Central memory CD8-positive, alpha-beta T cell (primary cell): Measurements from ENCODE around the gene CIB1.

Source experiments
- ATAC-seq: fragments of 150-1000 bp; cut with Tn5 transposase; replicated peaks from 2 replicates; pipeline ENCODE4 v1.10.0; 2022; ENCODE audit warnings: mild to moderate bottlenecking, moderate FRiP score, moderate number of reproducible peaks; ENCODE audit not compliant: poor library complexity, severe bottlenecking; ENCODE audit errors: extremely low read depth
- DNase-seq, 2 donors: peaks; one replicate each; pipeline ENCODE4 v3.0.0; 2021; ENCODE audit warnings: low spot score in 2 of 2
- H3K27ac Mint-ChIP-seq: one replicate; pipeline ENCODE4 v1.8.0; 2022; ENCODE audit warnings: low read depth, mild to moderate bottlenecking, moderate library complexity, mixed read lengths
- H3K27me3 Mint-ChIP-seq: one replicate; pipeline ENCODE4 v1.8.0; 2022; ENCODE audit warnings: mixed read lengths
- H3K36me3 Mint-ChIP-seq: one replicate; pipeline ENCODE4 v1.8.0; 2022; ENCODE audit warnings: mild to moderate bottlenecking, moderate library complexity, mixed read lengths; ENCODE audit not compliant: insufficient read depth
- H3K4me1 Mint-ChIP-seq: one replicate; pipeline ENCODE4 v1.8.0; 2022; ENCODE audit warnings: mixed read lengths
- H3K4me3 Mint-ChIP-seq: one replicate; pipeline ENCODE4 v1.8.0; 2022; ENCODE audit warnings: mild to moderate bottlenecking, moderate library complexity, mixed read lengths
- H3K9me3 Mint-ChIP-seq: one replicate; pipeline ENCODE4 v1.8.0; 2022; ENCODE audit warnings: mixed read lengths

CIB1 gene

GRCh38 chr15:90221246-90221900 is 12.4 kb downstream of the CIB1 start:
- Mint-ChIP-seq H3K4me1 (peaks cover 16% of the 10 kb centered on the region), H3K27me3 (no peaks in the 10 kb centered on the region), H3K9me3 (no peaks in the 10 kb centered on the region), H3K36me3 (peaks cover 14% of the 10 kb centered on the region), H3K27ac (no peak overlapping the region), H3K4me3 (no peak overlapping the region)
- DNase-seq (no peak), ATAC-seq (no peak)

- H3K27me3 Mint-ChIP-seq = no peaks in the 10 kb centered on the region
- ATAC-seq = peak; percentile 78
- peaks cover 12% of the 10 kb centered on the region for H3K36me3 Mint-ChIP-seq
Measured at GRCh38 chr15:90219421-90220141, 14.2 kb downstream of the CIB1 start.

GRCh38 chr15:90217671-90218394 is 15.9 kb downstream of the CIB1 start:
- Mint-ChIP-seq H3K4me1 (peaks cover 33% of the 10 kb centered on the region), H3K27me3 (no peaks in the 10 kb centered on the region), H3K4me3 (no peak overlapping the region)

More at GRCh38 chr15:90219421-90220141, 14.2 kb downstream of the CIB1 start:
- peak; percentile 29 to 30 for DNase-seq
- H3K27ac Mint-ChIP-seq = no peak overlapping the region
- no peaks in the 10 kb centered on the region for H3K9me3 Mint-ChIP-seq
- H3K4me3 Mint-ChIP-seq = no peak overlapping the region
- peaks cover 25% of the 10 kb centered on the region for H3K4me1 Mint-ChIP-seq

GRCh38 chr15:90214553-90215196 is 19.1 kb downstream of the CIB1 start:
- Mint-ChIP-seq H3K9me3 (no peaks in the 10 kb centered on the region), H3K36me3 (peaks cover 5% of the 10 kb centered on the region), H3K27ac (peak overlapping the region; percentile 44), H3K4me1 (peaks cover 45% of the 10 kb centered on the region), H3K27me3 (no peaks in the 10 kb centered on the region), H3K4me3 (no peak overlapping the region)
- ATAC-seq (no peak), DNase-seq (no peak)

More at GRCh38 chr15:90217671-90218394, 15.9 kb downstream of the CIB1 start:
- no peak for DNase-seq
- Mint-ChIP-seq H3K36me3 (peaks cover 13% of the 10 kb centered on the region), H3K9me3 (no peaks in the 10 kb centered on the region), H3K27ac (peak overlapping the region; percentile 4)
- ATAC-seq = no peak

GRCh38 chr15:90213818-90214204 is 19.9 kb downstream of the CIB1 start:
- no peaks in the 10 kb centered on the region for H3K9me3 Mint-ChIP-seq
- peaks cover 41% of the 10 kb centered on the region for H3K4me1 Mint-ChIP-seq
- peak overlapping the region; percentile 19 for H3K27ac Mint-ChIP-seq
- ATAC-seq = no peak
- DNase-seq = no peak
- peaks cover 5% of the 10 kb centered on the region for H3K36me3 Mint-ChIP-seq
- H3K27me3 Mint-ChIP-seq = no peaks in the 10 kb centered on the region
- no peak overlapping the region for H3K4me3 Mint-ChIP-seq

GRCh38 chr15:90213122-90213817 is 20.5 kb downstream of the CIB1 start:
- peaks cover 5% of the 10 kb centered on the region for H3K36me3 Mint-ChIP-seq
- DNase-seq = no peak
- no peak for ATAC-seq
- H3K27me3 Mint-ChIP-seq = no peaks in the 10 kb centered on the region
- peak overlapping the region; percentile 19 for H3K27ac Mint-ChIP-seq
- no peak overlapping the region for H3K4me3 Mint-ChIP-seq
- H3K9me3 Mint-ChIP-seq = no peaks in the 10 kb centered on the region
- H3K4me1 Mint-ChIP-seq = peaks cover 37% of the 10 kb centered on the region

GRCh38 chr15:90212221-90213098 is 21.3 kb downstream of the CIB1 start:
- ATAC-seq (no peak), DNase-seq (no peak)
- Mint-ChIP-seq H3K4me3 (no peak overlapping the region), H3K4me1 (peaks cover 37% of the 10 kb centered on the region), H3K27me3 (no peaks in the 10 kb centered on the region), H3K9me3 (no peaks in the 10 kb centered on the region), H3K27ac (no peak overlapping the region), H3K36me3 (peaks cover 4% of the 10 kb centered on the region)

- no peak for DNase-seq
- H3K9me3 Mint-ChIP-seq = no peaks in the 10 kb centered on the region
- H3K36me3 Mint-ChIP-seq = peaks cover 5% of the 10 kb centered on the region
- no peak for ATAC-seq
- H3K4me1 Mint-ChIP-seq = peaks cover 37% of the 10 kb centered on the region
- H3K4me3 Mint-ChIP-seq = no peak overlapping the region
- H3K27me3 Mint-ChIP-seq = no peaks in the 10 kb centered on the region
- H3K27ac Mint-ChIP-seq = no peak overlapping the region
Measured at GRCh38 chr15:90211440-90212143, 22.1 kb downstream of the CIB1 start.

- ATAC-seq = no peak
Measured at GRCh38 chr15:90211009-90211408, 22.7 kb downstream of the CIB1 start.

GRCh38 chr15:90210593-90210992 is 23.1 kb downstream of the CIB1 start:
- DNase-seq = no peak
- peaks cover 6% of the 10 kb centered on the region for H3K36me3 Mint-ChIP-seq
- H3K4me3 Mint-ChIP-seq = no peak overlapping the region
- no peak for ATAC-seq
- H3K4me1 Mint-ChIP-seq = peaks cover 37% of the 10 kb centered on the region
- no peak overlapping the region for H3K27ac Mint-ChIP-seq
- no peaks in the 10 kb centered on the region for H3K9me3 Mint-ChIP-seq
- H3K27me3 Mint-ChIP-seq = no peaks in the 10 kb centered on the region

More at GRCh38 chr15:90211009-90211408, 22.7 kb downstream of the CIB1 start:
- peaks cover 37% of the 10 kb centered on the region for H3K4me1 Mint-ChIP-seq
- H3K27ac Mint-ChIP-seq = no peak overlapping the region
- DNase-seq = no peak
- no peaks in the 10 kb centered on the region for H3K9me3 Mint-ChIP-seq
- H3K36me3 Mint-ChIP-seq = peaks cover 6% of the 10 kb centered on the region
- H3K4me3 Mint-ChIP-seq = no peak overlapping the region
- no peaks in the 10 kb centered on the region for H3K27me3 Mint-ChIP-seq

- H3K4me1 Mint-ChIP-seq = peaks cover 33% of the 10 kb centered on the region
- H3K27me3 Mint-ChIP-seq = no peaks in the 10 kb centered on the region
- no peaks in the 10 kb centered on the region for H3K9me3 Mint-ChIP-seq
- DNase-seq (no peak), ATAC-seq (no peak)
- H3K36me3 Mint-ChIP-seq = peaks cover 3% of the 10 kb centered on the region
- H3K27ac Mint-ChIP-seq = peak overlapping the region; percentile 24
- no peak overlapping the region for H3K4me3 Mint-ChIP-seq
Measured at GRCh38 chr15:90209591-90209990, 24.1 kb downstream of the CIB1 start.
